NK-92 (cell line): ENCODE measurements around the gene TBC1D1.

Experiments
- DNase-seq: peaks from one replicate; lab custom pipeline; 2025; ENCODE audit not compliant: unreplicated experiment; lab: John Stamatoyannopoulos, UW

The TBC1D1 gene

GRCh38 chr4:38184404-38184803 lies 293.5 kb downstream of the TBC1D1 start:
- no peak for DNase-seq

DNA sequence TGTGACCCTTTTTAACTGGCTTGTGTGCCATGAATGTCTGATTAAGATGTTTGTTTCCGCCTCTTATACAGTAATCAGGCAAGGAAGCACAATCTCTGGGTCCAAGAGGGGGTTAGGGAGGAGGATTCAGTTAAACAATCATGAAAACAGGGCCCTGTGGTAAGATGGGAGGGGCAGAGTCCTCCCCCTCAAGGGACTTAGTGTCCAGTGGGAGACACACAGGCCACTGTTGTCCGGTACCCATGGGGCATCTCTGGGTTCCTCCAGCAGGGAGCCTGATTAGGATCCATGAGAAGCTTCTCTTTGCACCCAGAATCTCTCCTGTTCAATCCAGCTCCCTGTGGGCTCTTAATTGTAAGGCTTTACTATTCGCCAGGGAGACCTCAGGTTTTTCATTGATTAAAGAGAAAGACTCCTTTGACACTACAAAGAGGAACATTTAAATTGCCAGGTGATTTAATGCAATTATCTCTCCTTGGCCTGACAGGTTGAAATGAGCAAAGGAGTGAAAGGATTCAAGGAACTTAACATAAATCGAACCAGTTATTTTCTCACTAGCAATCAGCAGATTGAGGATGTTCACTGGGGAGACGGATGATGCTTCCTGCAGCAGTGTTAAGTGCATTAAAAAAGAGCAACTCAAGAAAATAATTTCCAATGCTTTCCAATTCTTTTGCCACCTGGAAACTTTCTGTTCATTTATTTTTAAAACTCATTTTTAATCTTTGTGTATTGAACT lies 294.7 kb downstream of the TBC1D1 start:
- no peak for DNase-seq

GRCh38 chr4:38188136-38188535 lies 297.3 kb downstream of the TBC1D1 start:
- DNase-seq: no peak

DNA sequence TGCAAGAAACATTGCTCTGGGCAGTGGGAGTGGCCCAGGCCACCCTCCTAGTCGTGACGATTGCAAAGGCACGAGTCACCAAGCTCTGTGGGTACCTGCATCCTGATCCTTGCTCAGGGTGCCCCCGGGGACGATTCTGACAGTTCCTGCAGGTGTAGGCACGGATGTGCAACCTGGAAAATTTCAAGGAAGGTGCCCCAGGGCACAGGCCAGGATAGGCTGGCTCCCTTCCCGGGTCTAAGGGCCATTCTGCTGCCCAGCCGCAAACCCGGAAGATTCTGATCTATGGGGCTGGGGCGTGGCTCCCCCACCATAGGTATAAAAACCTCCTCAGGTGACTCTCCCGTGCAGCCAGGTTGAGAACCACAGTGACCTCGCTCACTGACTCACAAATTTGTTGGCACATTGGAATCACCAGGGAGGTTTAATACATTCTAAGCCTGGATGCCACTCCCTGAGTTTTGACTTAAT lies 297.8 kb downstream of the TBC1D1 start:
- DNase-seq: no peak
